Measurements from ENCODE around the gene OR6X1. TPM values are rescaled to one million over a fixed set of nuclear protein-coding genes. Genes with fewer than 3 reads are reported as not detected.
A peak's percentile ranks its signal among the peaks of the same experiment; 100 is the strongest.
"Not testable (repeated sequence)": the region's sequence is repeated elsewhere in the genome, so short reads cannot be mapped to it uniquely, and the experiment has no call there.

Gene OR6X1
- total and polyA plus RNA-seq, 9 of the 15 experiments (the other 6 are each of a cell fraction or from before 2014, with no cell fraction given), result not detected

DNA sequence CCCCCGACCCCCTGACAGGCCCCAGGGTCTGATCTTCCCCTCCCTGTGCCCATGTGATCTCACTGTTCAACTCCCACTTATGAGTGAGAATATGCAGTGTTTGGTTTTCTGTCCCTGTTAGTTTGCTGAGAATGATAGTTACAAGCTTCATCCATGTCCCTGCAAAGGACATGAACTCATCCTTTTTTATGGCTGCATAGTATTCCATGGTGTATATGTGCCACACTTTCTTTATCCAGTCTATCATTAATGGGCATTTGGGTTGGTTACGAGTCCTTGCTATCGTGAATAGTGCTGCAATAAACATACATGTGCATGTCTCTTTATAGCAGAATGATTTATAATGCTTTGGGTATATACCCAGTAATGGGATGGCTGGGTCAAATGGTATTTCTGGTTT is 41.7 kb downstream of the OR6X1 start:
- peak; percentile 75 for TF ChIP-seq ZNF146 (CRISPR knock-in tag; IDR thresholded peaks at IDR 0.05; ENCODE audit: unreplicated experiment)
- H3K4me2 ChIP-seq (ENCODE audit: insufficient read depth, low read length); H3K9ac ChIP-seq (ENCODE audit: insufficient read depth in 1 of 2, low read depth in 2 of 2, low read length in 2 of 2); H3K36me3 ChIP-seq (ENCODE audit: control insufficient read depth, insufficient read depth, low read length); POLR2A ChIA-PET; intact Hi-C loops (cut with micrococcal nuclease); H3K4me1 ChIP-seq (replicated peaks in 1 of 2; ENCODE audit: control insufficient read depth in 2 of 2, insufficient read depth in 2 of 2, low read length in 2 of 2); ATAC-seq; DNase-seq (ENCODE audit: extremely low read depth in 1 of 4, low spot score in 3 of 4); H3K27ac ChIP-seq (ENCODE audit: extremely low read depth, low read depth, low read length); H3K27me3 ChIP-seq (ENCODE audit: control insufficient read depth in 2 of 2, insufficient read depth in 2 of 2, low read length in 2 of 2); CTCF ChIA-PET (ENCODE audit: low intra/inter-chr PET ratio); H3K4me3 ChIP-seq; in situ Hi-C loops (cut with MboI); H3K79me2 ChIP-seq (ENCODE audit: control insufficient read depth, insufficient read depth, low read length); H3K9me1 ChIP-seq (ENCODE audit: control insufficient read depth, insufficient read depth, low read length); H4K20me1 ChIP-seq (replicated peaks; ENCODE audit: control insufficient read depth, insufficient read depth, low read length); H2AFZ ChIP-seq (ENCODE audit: low read depth, low read length); FAIRE-seq; H3K9me3 ChIP-seq (replicated peaks; ENCODE audit: control insufficient read depth, insufficient read depth, low read depth, low read length); BruUV-seq (replicated peaks): not testable (repeated sequence)
- 0% methylated on average over 3 of the region's 3 CpGs for WGBS (ENCODE audit: insufficient coverage, low coverage, missing lambda C conversion rate)

- POLR2A ChIA-PET, result interaction anchor here (2.3 kb wide), 1 partner anchor 9 kb away, joined by 4 read pairs; no protein-coding TSS in a partner anchor
- WGBS (ENCODE audit: insufficient coverage, low coverage, missing lambda C conversion rate), result 0% methylated on average over 8 of the region's 8 CpGs
- FAIRE-seq, result peak; percentile 86
- TF ChIP-seq CTCF (IDR thresholded peaks at IDR 0.05 in 2 of 3, conservative IDR thresholded peaks at IDR 0.05 in 1 of 3; ENCODE audit: insufficient read depth in 2 of 3, low read depth in 1 of 3, low read length in 3 of 3), result peak; percentile 64 to 87 (median 72)
- TF ChIP-seq ZNF507 (tag; conservative IDR thresholded peaks at IDR 0.05), result no peak
- TF ChIP-seq ARID2 (IDR thresholded peaks at IDR 0.05), result 0 out of 2 replicates have a peak, but pooled peaks have one; percentile 53
- no peak for TF ChIP-seq ATF7 (IDR thresholded peaks at IDR 0.05)
- peak; percentile 74 for TF ChIP-seq SMC3 (conservative IDR thresholded peaks at IDR 0.05; ENCODE audit: insufficient read depth, low read depth, low read length)
- TF ChIP-seq, protein P1, sequence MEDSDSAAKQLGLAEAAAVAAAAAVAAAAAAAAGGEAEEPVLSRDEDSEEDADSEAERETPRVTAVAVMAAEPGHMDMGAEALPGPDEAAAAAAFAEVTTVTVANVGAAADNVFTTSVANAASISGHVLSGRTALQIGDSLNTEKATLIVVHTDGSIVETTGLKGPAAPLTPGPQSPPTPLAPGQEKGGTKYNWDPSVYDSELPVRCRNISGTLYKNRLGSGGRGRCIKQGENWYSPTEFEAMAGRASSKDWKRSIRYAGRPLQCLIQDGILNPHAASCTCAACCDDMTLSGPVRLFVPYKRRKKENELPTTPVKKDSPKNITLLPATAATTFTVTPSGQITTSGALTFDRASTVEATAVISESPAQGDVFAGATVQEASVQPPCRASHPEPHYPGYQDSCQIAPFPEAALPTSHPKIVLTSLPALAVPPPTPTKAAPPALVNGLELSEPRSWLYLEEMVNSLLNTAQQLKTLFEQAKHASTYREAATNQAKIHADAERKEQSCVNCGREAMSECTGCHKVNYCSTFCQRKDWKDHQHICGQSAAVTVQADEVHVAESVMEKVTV (CRISPR knock-in tag; IDR thresholded peaks at IDR 0.05), result peak; percentile 63
- peak; percentile 82 to 88 for TF ChIP-seq RAD21 (CRISPR knock-in tag; conservative IDR thresholded peaks at IDR 0.05 in 1 of 2, IDR thresholded peaks at IDR 0.05 in 1 of 2)
- TF ChIP-seq CC2D1A (IDR thresholded peaks at IDR 0.05), result no peak
Measured at GRCh38 chr11:123707606-123708205, 46.6 kb downstream of the OR6X1 start.

More at GRCh38 chr11:123707606-123708205, 46.6 kb downstream of the OR6X1 start:
- DNase-seq (ENCODE audit: extremely low read depth in 1 of 4, low spot score in 3 of 4) (peak; percentile 57 to 72 (median 59)), ATAC-seq (peak; percentile 92)
- CTCF ChIA-PET (ENCODE audit: low intra/inter-chr PET ratio), result interaction anchor here (0.7 to 2.9 kb wide), 5 partner anchors 9 to 130 kb away, joined by 3 to 21 read pairs (median 3); no protein-coding TSS in a partner anchor
- no peaks in the 10 kb centered on the region for H3K36me3 ChIP-seq (ENCODE audit: control insufficient read depth, insufficient read depth, low read length)
- H3K9me1 ChIP-seq (ENCODE audit: control insufficient read depth, insufficient read depth, low read length), result no peaks in the 10 kb centered on the region
- intact Hi-C loops (cut with micrococcal nuclease), result loop anchor here (1.0 to 5.0 kb wide), 3 partner anchors 66 to 195 kb away; no protein-coding TSS in a partner anchor
- H3K27ac ChIP-seq (ENCODE audit: extremely low read depth, low read depth, low read length), result no peak overlapping the region
- no peaks in the 10 kb centered on the region for H3K79me2 ChIP-seq (ENCODE audit: control insufficient read depth, insufficient read depth, low read length)
- H3K4me3 ChIP-seq, result no peak overlapping the region
- no peaks in the 10 kb centered on the region for H4K20me1 ChIP-seq (replicated peaks; ENCODE audit: control insufficient read depth, insufficient read depth, low read length)
- no peak overlapping the region for H3K9ac ChIP-seq (ENCODE audit: insufficient read depth in 1 of 2, low read depth in 2 of 2, low read length in 2 of 2)
- no peaks in the 10 kb centered on the region for H3K9me3 ChIP-seq (replicated peaks; ENCODE audit: control insufficient read depth, insufficient read depth, low read depth, low read length)
- in situ Hi-C loops (cut with MboI), result loop anchor here (5.0 kb wide), 1 partner anchor 65 kb away; no protein-coding TSS in a partner anchor
- no peak overlapping the region for H2AFZ ChIP-seq (ENCODE audit: low read depth, low read length)
- H3K4me1 ChIP-seq (replicated peaks in 1 of 2; ENCODE audit: control insufficient read depth in 2 of 2, insufficient read depth in 2 of 2, low read length in 2 of 2), result no peaks in the 10 kb centered on the region; a peak in 1 of 5 replicates
- H3K4me2 ChIP-seq (ENCODE audit: insufficient read depth, low read length), result no peak overlapping the region
- H3K27me3 ChIP-seq (ENCODE audit: control insufficient read depth in 2 of 2, insufficient read depth in 2 of 2, low read length in 2 of 2), result peaks cover 0 to 5% of the 10 kb centered on the region in 2 experiments; a peak in 1 of 5 replicates
- no TSS peak for BruUV-seq (replicated peaks)

Data from K562 (cell line).